H9 (cell line): Measurements from ENCODE around the gene CAMTA1. TPM values are rescaled to one million over a fixed set of nuclear protein-coding genes. Genes with fewer than 3 reads are reported as not detected.

Source experiments
- DNase-seq: peaks from one replicate; pipeline ENCODE4 v3.0.0-alpha.2; 2017
- H2AFZ ChIP-seq: one replicate; pipeline ENCODE4 v1.6.1; 2013; ENCODE audit warnings: mild to moderate bottlenecking, low read length, control low read depth, moderate library complexity
- H2AK5ac ChIP-seq: 2 replicates; pipeline ENCODE4 v1.6.1; 2013; ENCODE audit warnings: low read length, control low read depth, mixed read lengths; ENCODE audit not compliant: insufficient read length
- H2BK120ac ChIP-seq: one replicate; pipeline ENCODE4 v1.6.1; 2013; ENCODE audit warnings: low read depth, mild to moderate bottlenecking, low read length, control low read depth, inconsistent platforms; ENCODE audit not compliant: poor library complexity, severe bottlenecking
- H2BK12ac ChIP-seq: 2 replicates; pipeline ENCODE4 v1.6.1; 2013; ENCODE audit warnings: low read length, control low read depth, mixed read lengths, low read depth; ENCODE audit not compliant: insufficient read length
- H2BK15ac ChIP-seq: 2 replicates; pipeline ENCODE4 v1.6.1; 2013; ENCODE audit warnings: low read depth, low read length, control low read depth
- H2BK20ac ChIP-seq: one replicate; pipeline ENCODE4 v1.6.1; 2013; ENCODE audit warnings: low read depth, mild to moderate bottlenecking, low read length, control low read depth, inconsistent platforms; ENCODE audit not compliant: poor library complexity, severe bottlenecking
- H2BK5ac ChIP-seq: 2 replicates; pipeline ENCODE4 v1.6.1; 2013; ENCODE audit warnings: low read length, control low read depth, mixed read lengths; ENCODE audit not compliant: insufficient read length
- H3K14ac ChIP-seq: 2 replicates; pipeline ENCODE4 v1.6.1; 2013; ENCODE audit warnings: low read length, control low read depth; ENCODE audit not compliant: insufficient read depth
- H3K18ac ChIP-seq: 2 replicates; pipeline ENCODE4 v1.6.1; 2013; ENCODE audit warnings: low read depth, mild to moderate bottlenecking, mixed read lengths, low read length, control low read depth; ENCODE audit not compliant: insufficient read length
- H3K23ac ChIP-seq: 2 replicates; pipeline ENCODE4 v1.6.1; 2013; ENCODE audit warnings: low read length, control low read depth, mixed read lengths, low read depth; ENCODE audit not compliant: insufficient read length
- H3K23me2 ChIP-seq: 2 replicates; pipeline ENCODE4 v1.6.1; 2013; ENCODE audit warnings: low read depth, mild to moderate bottlenecking, mixed read lengths, low read length, control low read depth; ENCODE audit not compliant: insufficient read length, poor library complexity, severe bottlenecking
- H3K27ac ChIP-seq: 2 replicates; pipeline ENCODE4 v1.5.1; 2013; ENCODE audit warnings: low read length, control low read depth, mixed read lengths, low read depth; ENCODE audit not compliant: insufficient read length
- H3K27me3 ChIP-seq: 2 replicates; pipeline ENCODE4 v1.6.1; 2013; ENCODE audit warnings: low read length, control low read depth, inconsistent platforms; ENCODE audit not compliant: insufficient read depth
- H3K4ac ChIP-seq: 2 replicates; pipeline ENCODE4 v1.6.1; 2013; ENCODE audit warnings: low read depth, mild to moderate bottlenecking, control low read depth, inconsistent platforms, low read length, moderate library complexity
- H3K4me1 ChIP-seq: 2 replicates; pipeline ENCODE4 v1.6.1; 2013; ENCODE audit warnings: low read length, control low read depth, inconsistent platforms; ENCODE audit not compliant: insufficient read depth
- H3K4me2 ChIP-seq: 2 replicates; pipeline ENCODE4 v1.6.1; 2013; ENCODE audit warnings: low read length, control low read depth, mixed read lengths; ENCODE audit not compliant: insufficient read length, insufficient read depth
- H3K56ac ChIP-seq: 2 replicates; pipeline ENCODE4 v1.6.1; 2013; ENCODE audit warnings: low read depth, mild to moderate bottlenecking, mixed read lengths, low read length, control low read depth; ENCODE audit not compliant: insufficient read length
- H3K79me1 ChIP-seq: 2 replicates; pipeline ENCODE4 v1.6.1; 2013; ENCODE audit warnings: low read depth, mild to moderate bottlenecking, moderate library complexity, low read length, control low read depth, inconsistent platforms; ENCODE audit not compliant: insufficient read depth, poor library complexity, severe bottlenecking
- H3K79me2 ChIP-seq: 2 replicates; pipeline ENCODE4 v1.6.1; 2013; ENCODE audit warnings: low read length, control low read depth, inconsistent platforms; ENCODE audit not compliant: insufficient read depth
- H3K9ac ChIP-seq: 2 replicates; pipeline ENCODE4 v1.6.1; 2013; ENCODE audit warnings: low read length, control low read depth, mixed read lengths; ENCODE audit not compliant: insufficient read length; ENCODE audit errors: extremely low read depth
- H3K9me3 ChIP-seq: one replicate; pipeline ENCODE4 v1.6.1; 2013; ENCODE audit warnings: low read depth, low read length, inconsistent platforms; ENCODE audit not compliant: control insufficient read depth
- H3T11ph ChIP-seq: one replicate; pipeline ENCODE4 v1.6.1; 2013; ENCODE audit warnings: mild to moderate bottlenecking, low read length, control low read depth, inconsistent platforms
- H4K20me1 ChIP-seq: one replicate; pipeline ENCODE4 v1.6.1; 2013; ENCODE audit not compliant: control insufficient read depth, insufficient read length, insufficient read depth
- H4K5ac ChIP-seq: 2 replicates; pipeline ENCODE4 v1.6.1; 2013; ENCODE audit warnings: low read depth, mild to moderate bottlenecking, mixed read lengths, low read length, control low read depth; ENCODE audit not compliant: insufficient read length
- H4K8ac ChIP-seq: replicated peaks from 2 replicates; pipeline ENCODE4 v1.6.1; 2013; ENCODE audit warnings: low read length, control low read depth, mixed read lengths, low read depth; ENCODE audit not compliant: insufficient read length
- H4K91ac ChIP-seq: 2 replicates; pipeline ENCODE4 v1.6.1; 2013; ENCODE audit warnings: low read depth, mild to moderate bottlenecking, moderate library complexity, mixed read lengths, low read length, control low read depth; ENCODE audit not compliant: insufficient read length
- H3K27ac Mint-ChIP-seq, 3 experiments: 2 replicates in 2 of 3; 3 replicates in 1 of 3; pipeline ENCODE4 v1.8.0; 2020 to 2021; ENCODE audit warnings: mixed read lengths in 3 of 3, mild to moderate bottlenecking in 1 of 3, moderate library complexity in 1 of 3
- H3K27me3 Mint-ChIP-seq: 2 replicates; pipeline ENCODE4 v1.8.0; 2021; ENCODE audit warnings: low read depth, mild to moderate bottlenecking, moderate library complexity, mixed read lengths
- H3K36me3 Mint-ChIP-seq, 3 experiments: 2 replicates in 2 of 3; 3 replicates in 1 of 3; pipeline ENCODE4 v1.8.0; 2020 to 2021; ENCODE audit warnings: low read depth in 3 of 3, mixed read lengths in 3 of 3; ENCODE audit not compliant: insufficient read depth in 1 of 3
- H3K4me1 Mint-ChIP-seq, 2 experiments: 2 replicates each; pipeline ENCODE4 v1.8.0; 2020; ENCODE audit warnings: mixed read lengths in 2 of 2
- H3K4me3 Mint-ChIP-seq, 2 experiments: 2 replicates in 1 of 2; 3 replicates in 1 of 2; pipeline ENCODE4 v1.8.0; 2020 to 2021; ENCODE audit warnings: mild to moderate bottlenecking in 2 of 2, mixed read lengths in 2 of 2, moderate library complexity in 1 of 2
- H3K9me3 Mint-ChIP-seq, 2 experiments: 2 replicates in 1 of 2; 3 replicates in 1 of 2; pipeline ENCODE4 v1.8.0; 2020; ENCODE audit warnings: mild to moderate bottlenecking in 2 of 2, mixed read lengths in 2 of 2, moderate library complexity in 1 of 2
- WGBS: extraction: QIAGEN DNeasy Blood & Tissue Kit; methylation state at CpG from one replicate; pipeline ENCODE4 v1.1.7; 2013; ENCODE audit warnings: missing lambda C conversion rate, low lambda C conversion rate, mixed read lengths; ENCODE audit not compliant: insufficient read length; ENCODE audit errors: extremely low coverage; 5-methylcytosine and 5-hydroxymethylcytosine counted together
- total RNA-seq: library from RNA; stranded (reverse); gene quantifications from 2 replicates; pipeline ENCODE4 v1.2.1, GENCODE V29; 2021
- TF ChIP-seq, protein P1 (sequence below): fragments of 200-600 bp; sonication (generic); conservative IDR thresholded peaks from 3 replicates; pipeline ENCODE4 v1.8.0; 2021; ENCODE audit warnings: antibody characterized with exemption, mild to moderate bottlenecking

Gene CAMTA1
- total RNA-seq, 1 experiment from 2014 or later = 115 TPM

DNA sequence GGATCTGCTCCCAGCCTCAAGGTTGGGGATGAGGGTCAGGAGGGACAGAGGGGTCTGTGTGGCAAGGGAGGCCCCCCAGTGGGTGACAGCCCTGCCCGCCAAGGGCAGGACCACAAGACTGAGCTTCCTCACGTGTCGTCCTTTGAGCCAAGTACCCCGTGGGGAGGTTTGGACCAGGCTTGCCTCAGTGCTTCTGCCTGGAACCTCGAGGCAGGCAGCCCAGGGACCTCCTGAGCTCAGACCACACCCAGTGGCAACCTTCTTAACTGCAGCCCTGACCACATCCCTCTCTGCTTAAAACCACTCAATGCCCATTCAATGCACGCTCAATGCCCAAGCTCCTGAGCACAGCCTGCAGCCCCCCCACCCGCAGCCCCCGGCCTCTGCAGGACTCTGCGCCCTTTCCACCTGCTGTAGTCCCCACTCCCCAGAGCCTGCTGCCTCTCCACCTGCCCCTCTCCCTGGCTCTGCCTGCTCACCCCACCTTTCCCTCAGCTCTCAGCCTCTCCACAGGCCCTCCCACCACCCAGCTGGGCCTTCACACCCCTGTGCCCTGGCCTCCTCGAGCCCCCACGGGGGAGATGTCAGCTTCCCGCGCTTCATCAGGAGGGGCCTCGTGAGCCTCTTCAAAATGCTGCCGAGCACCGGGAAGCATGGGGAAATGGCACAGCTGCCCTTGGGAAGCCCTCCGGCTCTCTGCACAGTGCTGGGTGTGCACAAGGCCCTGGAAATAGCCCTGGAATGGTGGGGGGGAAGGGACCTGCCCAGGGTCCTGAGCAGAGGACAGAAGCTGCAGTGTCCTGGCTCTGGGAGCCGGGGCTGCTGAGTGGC, 856.5 kb downstream of the CAMTA1 start:
- Histone ChIP-seq H3K79me1 (no peaks in the 10 kb centered on the region), H3K27me3 (no peaks in the 10 kb centered on the region), H3K27ac (no peak overlapping the region), H2AK5ac (no peak overlapping the region), H2BK5ac (no peak overlapping the region), H3K14ac (peak overlapping the region; percentile 54; the same call in 1 of the 2 replicates), H2BK20ac (no peak overlapping the region), H3K4ac (no peak overlapping the region), H3K9ac (no peak overlapping the region), H2BK120ac (no peak overlapping the region), H3K23ac (no peak overlapping the region), H3K4me2 (no peak overlapping the region), H3T11ph (no peak overlapping the region), H3K79me2 (no peaks in the 10 kb centered on the region), H4K8ac (no peak overlapping the region), H4K5ac (no peak overlapping the region), H3K56ac (no peak overlapping the region), H2BK15ac (no peak overlapping the region), H4K91ac (no peak overlapping the region), H2AFZ (no peak overlapping the region), H3K9me3 (no peaks in the 10 kb centered on the region), H3K18ac (no peak overlapping the region), H3K4me1 (no peaks in the 10 kb centered on the region; the same call in 1 of the 2 replicates), H4K20me1 (peaks cover 5% of the 10 kb centered on the region), H3K23me2 (no peaks in the 10 kb centered on the region), H2BK12ac (no peak overlapping the region)
- Mint-ChIP-seq H3K4me1 (peaks cover 10 to 34% of the 10 kb centered on the region in 2 experiments), H3K36me3 (no peaks in the 10 kb centered on the region), H3K9me3 (no peaks in the 10 kb centered on the region; a peak in 1 of 5 replicates), H3K4me3 (no peak overlapping the region), H3K27ac (no peak overlapping the region; a peak in 1 of 7 replicates), H3K27me3 (peaks cover 2% of the 10 kb centered on the region; the same call in 1 of the 2 replicates)
- DNase-seq = no peak
- no CpG with 5 or more reads among the region's 18 CpGs for WGBS
- TF ChIP-seq, protein P1, sequence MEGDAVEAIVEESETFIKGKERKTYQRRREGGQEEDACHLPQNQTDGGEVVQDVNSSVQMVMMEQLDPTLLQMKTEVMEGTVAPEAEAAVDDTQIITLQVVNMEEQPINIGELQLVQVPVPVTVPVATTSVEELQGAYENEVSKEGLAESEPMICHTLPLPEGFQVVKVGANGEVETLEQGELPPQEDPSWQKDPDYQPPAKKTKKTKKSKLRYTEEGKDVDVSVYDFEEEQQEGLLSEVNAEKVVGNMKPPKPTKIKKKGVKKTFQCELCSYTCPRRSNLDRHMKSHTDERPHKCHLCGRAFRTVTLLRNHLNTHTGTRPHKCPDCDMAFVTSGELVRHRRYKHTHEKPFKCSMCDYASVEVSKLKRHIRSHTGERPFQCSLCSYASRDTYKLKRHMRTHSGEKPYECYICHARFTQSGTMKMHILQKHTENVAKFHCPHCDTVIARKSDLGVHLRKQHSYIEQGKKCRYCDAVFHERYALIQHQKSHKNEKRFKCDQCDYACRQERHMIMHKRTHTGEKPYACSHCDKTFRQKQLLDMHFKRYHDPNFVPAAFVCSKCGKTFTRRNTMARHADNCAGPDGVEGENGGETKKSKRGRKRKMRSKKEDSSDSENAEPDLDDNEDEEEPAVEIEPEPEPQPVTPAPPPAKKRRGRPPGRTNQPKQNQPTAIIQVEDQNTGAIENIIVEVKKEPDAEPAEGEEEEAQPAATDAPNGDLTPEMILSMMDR = 0 out of 3 replicates have a peak, but pooled peaks have one; percentile 28
